Panc1 (cell line): ENCODE data around the gene ADGRG3. TPM values are rescaled to one million over a fixed set of nuclear protein-coding genes. Genes with fewer than 3 reads are reported as not detected.

Experiments
- ATAC-seq: fragments of 200-7000 bp; cut with Tn5 transposase; 2 replicates; pipeline ENCODE4 v1.9.1; 2020; ENCODE audit warnings: mild to moderate bottlenecking, moderate library complexity
- BruUV-seq: library from RNA; stranded (reverse); fragments of 400-500 nt; replicated peaks from 2 replicates; lab custom pipeline; 2021; lab: Mats Ljungman, UMichigan
- CTCF ChIA-PET: fragments of 300-600 bp; sonication (Branson Sonifier 250); formaldehyde crosslinking; loops from one replicate; lab custom pipeline; 2022; ENCODE audit warnings: antibody characterized with exemption; lab: Charles Lee
- POLR2A ChIA-PET: fragments of 300-600 bp; sonication (Branson Sonifier 250); formaldehyde crosslinking; loops from one replicate; lab custom pipeline; 2022; ENCODE audit warnings: antibody characterized with exemption; lab: Charles Lee
- DNase-seq: peaks from one replicate; pipeline ENCODE4 v3.0.0-alpha.2; 2010; ENCODE audit warnings: low read depth, low spot score
- H3K27ac ChIP-seq: 2 replicates; pipeline ENCODE4 v1.5.1; 2011; ENCODE audit warnings: mild to moderate bottlenecking, low read length, inconsistent platforms
- H3K27me3 ChIP-seq: fragments of 200-500 bp; sonication (Bioruptor generic); 2 replicates; pipeline ENCODE4 v1.6.0; 2014; ENCODE audit warnings: low read length, inconsistent platforms; ENCODE audit not compliant: control insufficient read depth, insufficient read depth
- H3K36me3 ChIP-seq: fragments of 200-500 bp; sonication (Bioruptor generic); 2 replicates; pipeline ENCODE4 v1.5.1; 2014; ENCODE audit warnings: inconsistent platforms, mild to moderate bottlenecking, low read length, moderate library complexity; ENCODE audit not compliant: control insufficient read depth, insufficient read depth
- H3K4me1 ChIP-seq: 2 replicates; pipeline ENCODE4 v1.5.1; 2011; ENCODE audit warnings: inconsistent platforms, mild to moderate bottlenecking, low read length, moderate library complexity; ENCODE audit not compliant: control insufficient read depth, insufficient read depth
- H3K4me3 ChIP-seq, 2 experiments: 2 replicates each; pipeline ENCODE4 v1.5.1; 2011 to 2012; ENCODE audit warnings: low read depth in 2 of 2, low read length in 2 of 2, mild to moderate bottlenecking in 2 of 2, inconsistent platforms in 1 of 2, moderate library complexity in 1 of 2
- H3K9me3 ChIP-seq: fragments of 200-500 bp; sonication (Bioruptor generic); 2 replicates; pipeline ENCODE4 v1.5.1; 2014; ENCODE audit warnings: low read depth, mild to moderate bottlenecking, inconsistent platforms, low read length, moderate library complexity; ENCODE audit not compliant: control insufficient read depth, insufficient read depth
- POLR2AphosphoS5 ChIP-seq: IDR thresholded peaks from 2 replicates; pipeline ENCODE4 v1.6.1; 2012; ENCODE audit warnings: mild to moderate bottlenecking, low read depth, low read length, moderate library complexity
- SIN3A ChIP-seq: IDR thresholded peaks from 2 replicates; pipeline ENCODE4 v1.6.1; 2012; ENCODE audit warnings: low read depth, mild to moderate bottlenecking, low read length, moderate library complexity, borderline replicate concordance; ENCODE audit not compliant: insufficient read depth
- TCF7L2 ChIP-seq: IDR thresholded peaks from 2 replicates; pipeline ENCODE4 v1.6.1; 2011; ENCODE audit warnings: mild to moderate bottlenecking, low read depth, low read length, inconsistent platforms
- in situ Hi-C: cut with HindIII; loops from 2 replicates; pipeline ENCODE4 v1.10.0; 2016; ENCODE audit warnings: low sequenced_read_pairs, low pct_unique_long_range_greater_than_20kb
- intact Hi-C: fragments of 100-400 bp; cut with micrococcal nuclease; formaldehyde crosslinking; loops from one replicate; pipeline ENCODE4 v1.10.0; 2022; ENCODE audit not compliant: unreplicated experiment
- total RNA-seq: library from RNA; stranded (reverse); gene quantifications from one replicate; pipeline ENCODE4 v1.2.1, GENCODE V29; 2021; ENCODE audit not compliant: unreplicated experiment
- TF ChIP-seq, protein P1 (sequence below): fragments of 450-650 bp; IDR thresholded peaks from 2 replicates; pipeline ENCODE4 v1.5.1; 2017; ENCODE audit warnings: mild to moderate bottlenecking
- TF ChIP-seq, protein P2 (sequence below), 2 experiments: IDR thresholded peaks; 2 replicates each; pipeline ENCODE4 v1.6.1; 2011 to 2012; ENCODE audit warnings: low read depth in 2 of 2, control low read depth in 1 of 2, low read length in 1 of 2, mild to moderate bottlenecking in 1 of 2, moderate library complexity in 1 of 2; ENCODE audit not compliant: insufficient read depth in 1 of 2

ADGRG3 gene
- total RNA-seq, 1 experiment from 2014 or later, result not detected

DNA sequence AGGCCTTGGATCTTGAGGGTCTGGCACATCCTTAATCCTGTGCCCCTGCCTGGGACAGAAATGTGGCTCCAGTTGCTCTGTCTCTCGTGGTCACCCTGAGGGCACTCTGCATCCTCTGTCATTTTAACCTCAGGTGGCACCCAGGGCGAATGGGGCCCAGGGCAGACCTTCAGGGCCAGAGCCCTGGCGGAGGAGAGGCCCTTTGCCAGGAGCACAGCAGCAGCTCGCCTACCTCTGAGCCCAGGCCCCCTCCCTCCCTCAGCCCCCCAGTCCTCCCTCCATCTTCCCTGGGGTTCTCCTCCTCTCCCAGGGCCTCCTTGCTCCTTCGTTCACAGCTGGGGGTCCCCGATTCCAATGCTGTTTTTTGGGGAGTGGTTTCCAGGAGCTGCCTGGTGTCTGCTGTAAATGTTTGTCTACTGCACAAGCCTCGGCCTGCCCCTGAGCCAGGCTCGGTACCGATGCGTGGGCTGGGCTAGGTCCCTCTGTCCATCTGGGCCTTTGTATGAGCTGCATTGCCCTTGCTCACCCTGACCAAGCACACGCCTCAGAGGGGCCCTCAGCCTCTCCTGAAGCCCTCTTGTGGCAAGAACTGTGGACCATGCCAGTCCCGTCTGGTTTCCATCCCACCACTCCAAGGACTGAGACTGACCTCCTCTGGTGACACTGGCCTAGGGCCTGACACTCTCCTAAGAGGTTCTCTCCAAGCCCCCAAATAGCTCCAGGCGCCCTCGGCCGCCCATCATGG lies 4.0 kb upstream of the ADGRG3 start:
- in situ Hi-C loops (no loop called here), intact Hi-C loops (no loop called here)
- ChIA-PET POLR2A (no interaction called here), CTCF (interaction anchor here (0.7 kb wide), 1 partner anchor 71 kb away, joined by 9 read pairs; the partner anchor contains the start of gene KATNB1)
- Histone ChIP-seq H3K27ac (no peak overlapping the region), H3K4me1 (no peaks in the 10 kb centered on the region), H3K4me3 (no peak overlapping the region), H3K27me3 (no peaks in the 10 kb centered on the region), H3K9me3 (no peaks in the 10 kb centered on the region), H3K36me3 (no peaks in the 10 kb centered on the region)
- DNase-seq (no peak), ATAC-seq (peak; percentile 37; the same call in 1 of the 2 replicates)
- TF ChIP-seq, protein P1, sequence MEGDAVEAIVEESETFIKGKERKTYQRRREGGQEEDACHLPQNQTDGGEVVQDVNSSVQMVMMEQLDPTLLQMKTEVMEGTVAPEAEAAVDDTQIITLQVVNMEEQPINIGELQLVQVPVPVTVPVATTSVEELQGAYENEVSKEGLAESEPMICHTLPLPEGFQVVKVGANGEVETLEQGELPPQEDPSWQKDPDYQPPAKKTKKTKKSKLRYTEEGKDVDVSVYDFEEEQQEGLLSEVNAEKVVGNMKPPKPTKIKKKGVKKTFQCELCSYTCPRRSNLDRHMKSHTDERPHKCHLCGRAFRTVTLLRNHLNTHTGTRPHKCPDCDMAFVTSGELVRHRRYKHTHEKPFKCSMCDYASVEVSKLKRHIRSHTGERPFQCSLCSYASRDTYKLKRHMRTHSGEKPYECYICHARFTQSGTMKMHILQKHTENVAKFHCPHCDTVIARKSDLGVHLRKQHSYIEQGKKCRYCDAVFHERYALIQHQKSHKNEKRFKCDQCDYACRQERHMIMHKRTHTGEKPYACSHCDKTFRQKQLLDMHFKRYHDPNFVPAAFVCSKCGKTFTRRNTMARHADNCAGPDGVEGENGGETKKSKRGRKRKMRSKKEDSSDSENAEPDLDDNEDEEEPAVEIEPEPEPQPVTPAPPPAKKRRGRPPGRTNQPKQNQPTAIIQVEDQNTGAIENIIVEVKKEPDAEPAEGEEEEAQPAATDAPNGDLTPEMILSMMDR, result no peak; the same call in 1 of the 2 replicates
- no peak for TF ChIP-seq SIN3A
- no peak for TF ChIP-seq POLR2AphosphoS5
- TF ChIP-seq, protein P2, sequence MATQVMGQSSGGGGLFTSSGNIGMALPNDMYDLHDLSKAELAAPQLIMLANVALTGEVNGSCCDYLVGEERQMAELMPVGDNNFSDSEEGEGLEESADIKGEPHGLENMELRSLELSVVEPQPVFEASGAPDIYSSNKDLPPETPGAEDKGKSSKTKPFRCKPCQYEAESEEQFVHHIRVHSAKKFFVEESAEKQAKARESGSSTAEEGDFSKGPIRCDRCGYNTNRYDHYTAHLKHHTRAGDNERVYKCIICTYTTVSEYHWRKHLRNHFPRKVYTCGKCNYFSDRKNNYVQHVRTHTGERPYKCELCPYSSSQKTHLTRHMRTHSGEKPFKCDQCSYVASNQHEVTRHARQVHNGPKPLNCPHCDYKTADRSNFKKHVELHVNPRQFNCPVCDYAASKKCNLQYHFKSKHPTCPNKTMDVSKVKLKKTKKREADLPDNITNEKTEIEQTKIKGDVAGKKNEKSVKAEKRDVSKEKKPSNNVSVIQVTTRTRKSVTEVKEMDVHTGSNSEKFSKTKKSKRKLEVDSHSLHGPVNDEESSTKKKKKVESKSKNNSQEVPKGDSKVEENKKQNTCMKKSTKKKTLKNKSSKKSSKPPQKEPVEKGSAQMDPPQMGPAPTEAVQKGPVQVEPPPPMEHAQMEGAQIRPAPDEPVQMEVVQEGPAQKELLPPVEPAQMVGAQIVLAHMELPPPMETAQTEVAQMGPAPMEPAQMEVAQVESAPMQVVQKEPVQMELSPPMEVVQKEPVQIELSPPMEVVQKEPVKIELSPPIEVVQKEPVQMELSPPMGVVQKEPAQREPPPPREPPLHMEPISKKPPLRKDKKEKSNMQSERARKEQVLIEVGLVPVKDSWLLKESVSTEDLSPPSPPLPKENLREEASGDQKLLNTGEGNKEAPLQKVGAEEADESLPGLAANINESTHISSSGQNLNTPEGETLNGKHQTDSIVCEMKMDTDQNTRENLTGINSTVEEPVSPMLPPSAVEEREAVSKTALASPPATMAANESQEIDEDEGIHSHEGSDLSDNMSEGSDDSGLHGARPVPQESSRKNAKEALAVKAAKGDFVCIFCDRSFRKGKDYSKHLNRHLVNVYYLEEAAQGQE (IDR thresholded peaks at IDR 0.05; ENCODE audit: insufficient read depth in 1 of 2, low read depth in 2 of 2, low read length in 1 of 2), result no peak
- TF ChIP-seq TCF7L2, result no peak
- BruUV-seq, result no TSS peak

DNA sequence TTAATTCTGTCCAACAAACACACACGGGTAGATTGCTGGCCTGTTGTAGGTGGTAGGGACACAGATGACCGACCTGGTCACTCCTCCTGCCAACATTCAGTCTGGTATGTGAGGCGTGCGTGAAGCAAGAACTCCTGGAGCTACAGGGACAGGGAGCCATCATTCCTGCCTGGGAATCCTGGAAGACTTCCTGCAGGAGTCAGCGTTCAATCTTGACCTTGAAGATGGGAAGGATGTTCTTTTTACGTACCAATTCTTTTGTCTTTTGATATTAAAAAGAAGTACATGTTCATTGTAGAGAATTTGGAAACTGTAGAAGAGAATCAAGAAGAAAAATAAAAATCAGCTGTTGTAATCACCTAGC lies 3.5 kb upstream of the ADGRG3 start:
- BruUV-seq, result no TSS peak

More for the DNA sequence above, 3.5 kb upstream of the ADGRG3 start:
- Histone ChIP-seq H3K4me3 (no peak overlapping the region), H3K9me3 (no peaks in the 10 kb centered on the region), H3K36me3 (no peaks in the 10 kb centered on the region), H3K4me1 (no peaks in the 10 kb centered on the region), H3K27me3 (no peaks in the 10 kb centered on the region), H3K27ac (no peak overlapping the region)
- ATAC-seq (no peak), DNase-seq (no peak)
- POLR2A ChIA-PET, result no interaction called here
- in situ Hi-C loops, result no loop called here
- intact Hi-C loops, result no loop called here
- CTCF ChIA-PET, result interaction anchor here (0.7 kb wide), 1 partner anchor 71 kb away, joined by 9 read pairs; the partner anchor contains the start of gene KATNB1
- TF ChIP-seq TCF7L2, result no peak
- TF ChIP-seq SIN3A, result no peak
- no peak for TF ChIP-seq POLR2AphosphoS5
- TF ChIP-seq, protein P2 (IDR thresholded peaks at IDR 0.05; ENCODE audit: insufficient read depth in 1 of 2, low read depth in 2 of 2, low read length in 1 of 2), result no peak
- TF ChIP-seq, protein P1, result no peak
